Neural progenitor cell (in vitro differentiated cells): ENCODE data around the gene MORN1. TPM values are rescaled to one million over a fixed set of nuclear protein-coding genes. Genes with fewer than 3 reads are reported as not detected.

Source experiments
- DNase-seq: peaks from one replicate; pipeline ENCODE4 v3.0.0-alpha.2; 2016; ENCODE audit warnings: low spot score
- H2AFZ ChIP-seq: fragments of 200-600 bp; sonication (generic); replicated peaks from 2 replicates; pipeline ENCODE4 v1.6.1; 2016; ENCODE audit warnings: antibody characterized with exemption
- H3F3A ChIP-seq: fragments of 200-600 bp; sonication (generic); 2 replicates; pipeline ENCODE4 v1.6.1; 2016; ENCODE audit warnings: antibody characterized with exemption, low read depth
- H3K27ac ChIP-seq: fragments of 200-600 bp; sonication (generic); 2 replicates; pipeline ENCODE4 v1.5.1; 2016; ENCODE audit warnings: mild to moderate bottlenecking
- H3K27me3 ChIP-seq: fragments of 200-600 bp; sonication (generic); 2 replicates; pipeline ENCODE4 v1.6.1; 2016; ENCODE audit warnings: mild to moderate bottlenecking, moderate library complexity
- H3K36me3 ChIP-seq: fragments of 200-600 bp; sonication (generic); 2 replicates; pipeline ENCODE4 v1.5.1; 2016
- H3K4me1 ChIP-seq: fragments of 200-600 bp; sonication (generic); 2 replicates; pipeline ENCODE4 v1.6.1; 2016; ENCODE audit warnings: mixed run types
- H3K4me2 ChIP-seq: fragments of 200-600 bp; sonication (generic); 2 replicates; pipeline ENCODE4 v1.6.1; 2016
- H3K4me3 ChIP-seq: fragments of 200-600 bp; sonication (generic); 2 replicates; pipeline ENCODE4 v1.5.1; 2016
- H3K79me2 ChIP-seq: fragments of 200-600 bp; sonication (generic); 2 replicates; pipeline ENCODE4 v1.6.1; 2016; ENCODE audit warnings: low read depth
- H3K9ac ChIP-seq: fragments of 200-600 bp; sonication (generic); 2 replicates; pipeline ENCODE4 v1.6.1; 2016
- H3K9me3 ChIP-seq: fragments of 200-600 bp; sonication (generic); 2 replicates; pipeline ENCODE4 v1.5.1; 2016; ENCODE audit warnings: low read depth
- H4K20me1 ChIP-seq: fragments of 200-600 bp; sonication (generic); 2 replicates; pipeline ENCODE4 v1.6.1; 2016; ENCODE audit warnings: low read depth
- H3K27ac Mint-ChIP-seq: 3 replicates; pipeline ENCODE4 v1.8.0; 2021; ENCODE audit warnings: mixed read lengths
- H3K27me3 Mint-ChIP-seq: 2 replicates; pipeline ENCODE4 v1.8.0; 2022; ENCODE audit warnings: low read depth, mild to moderate bottlenecking, inconsistent platforms, moderate library complexity, mixed read lengths; ENCODE audit not compliant: insufficient read depth
- H3K36me3 Mint-ChIP-seq: 3 replicates; pipeline ENCODE4 v1.8.0; 2021; ENCODE audit warnings: mixed read lengths
- H3K4me1 Mint-ChIP-seq: 3 replicates; pipeline ENCODE4 v1.8.0; 2021; ENCODE audit warnings: mixed read lengths
- H3K4me3 Mint-ChIP-seq: 3 replicates; pipeline ENCODE4 v1.8.0; 2021; ENCODE audit warnings: mild to moderate bottlenecking, moderate library complexity, mixed read lengths
- H3K9me3 Mint-ChIP-seq: 3 replicates; pipeline ENCODE4 v1.8.0; 2020; ENCODE audit warnings: mixed read lengths
- CTCF ChIP-seq: fragments of 200-600 bp; sonication (generic); IDR thresholded peaks from 2 replicates; pipeline ENCODE4 v1.5.1; 2017; ENCODE audit warnings: antibody characterized with exemption, mild to moderate bottlenecking
- EZH2 ChIP-seq: fragments of 200-600 bp; sonication (generic); IDR thresholded peaks from 2 replicates; pipeline ENCODE4 v1.6.1; 2017; ENCODE audit warnings: antibody characterized with exemption, mild to moderate bottlenecking, moderate library complexity
- EZH2phosphoT487 ChIP-seq: fragments of 200-600 bp; sonication (generic); IDR thresholded peaks from 2 replicates; pipeline ENCODE4 v1.6.1; 2017; ENCODE audit warnings: antibody characterized with exemption
- total RNA-seq: library from RNA; depleted of rRNA; stranded (reverse); fragments of >200 nt; gene quantifications from 2 replicates; pipeline ENCODE4 v1.2.3, GENCODE V29; 2015; ENCODE audit warnings: low replicate concordance

The MORN1 gene
- total RNA-seq, 1 donor from 2014 or later, result 7.0 TPM

- Histone ChIP-seq H3K27me3 (no peaks in the 10 kb centered on the region), H3K4me2 (peak overlapping the region; percentile 79), H3K27ac (peak overlapping the region; percentile 78), H2AFZ (no peak overlapping the region), H4K20me1 (peaks cover 13% of the 10 kb centered on the region), H3K4me3 (no peak overlapping the region), H3K79me2 (no peaks in the 10 kb centered on the region), H3K4me1 (peaks cover 36% of the 10 kb centered on the region), H3K9ac (no peak overlapping the region), H3K9me3 (no peaks in the 10 kb centered on the region), H3K36me3 (no peaks in the 10 kb centered on the region), H3F3A (peaks cover 30% of the 10 kb centered on the region)
- peak overlapping the region; percentile 46 for H3K4me3 Mint-ChIP-seq
- no peak overlapping the region for H3K27ac Mint-ChIP-seq
- peaks cover 4% of the 10 kb centered on the region for H3K27me3 Mint-ChIP-seq
- TF ChIP-seq EZH2phosphoT487, result no peak
- no peak for TF ChIP-seq CTCF
- TF ChIP-seq EZH2, result no peak
- H3K36me3 Mint-ChIP-seq, result no peaks in the 10 kb centered on the region
- H3K9me3 Mint-ChIP-seq, result no peaks in the 10 kb centered on the region
- peaks cover 12% of the 10 kb centered on the region for H3K4me1 Mint-ChIP-seq
- no peak for DNase-seq
Observed at GRCh38 chr1:2315674-2316450, 75.5 kb downstream of the MORN1 start.

- Histone ChIP-seq H4K20me1 (peaks cover 21% of the 10 kb centered on the region), H3K4me2 (peak overlapping the region; percentile 79), H3K4me3 (peak overlapping the region; percentile 57), H3K4me1 (peaks cover 36% of the 10 kb centered on the region), H2AFZ (no peak overlapping the region), H3F3A (peaks cover 35% of the 10 kb centered on the region), H3K27me3 (no peaks in the 10 kb centered on the region), H3K36me3 (no peaks in the 10 kb centered on the region), H3K79me2 (no peaks in the 10 kb centered on the region), H3K9me3 (no peaks in the 10 kb centered on the region), H3K9ac (peak overlapping the region; percentile 9), H3K27ac (peak overlapping the region; percentile 78)
- Mint-ChIP-seq H3K36me3 (no peaks in the 10 kb centered on the region), H3K27ac (no peak overlapping the region), H3K4me1 (peaks cover 12% of the 10 kb centered on the region), H3K27me3 (peaks cover 6% of the 10 kb centered on the region), H3K9me3 (no peaks in the 10 kb centered on the region), H3K4me3 (peak overlapping the region; percentile 46)
- DNase-seq, result peak; percentile 79
- TF ChIP-seq EZH2, result no peak
- peak; percentile 87 for TF ChIP-seq CTCF
- TF ChIP-seq EZH2phosphoT487, result no peak
Observed at GRCh38 chr1:2314803-2315673, 76.3 kb downstream of the MORN1 start.

- Histone ChIP-seq H4K20me1 (peaks cover 23% of the 10 kb centered on the region), H3K4me3 (peak overlapping the region; percentile 57), H3K27me3 (no peaks in the 10 kb centered on the region), H3K36me3 (no peaks in the 10 kb centered on the region), H3F3A (peaks cover 37% of the 10 kb centered on the region), H3K79me2 (no peaks in the 10 kb centered on the region), H3K4me2 (peak overlapping the region; percentile 79), H3K4me1 (peaks cover 36% of the 10 kb centered on the region), H3K9me3 (no peaks in the 10 kb centered on the region), H3K9ac (peak overlapping the region; percentile 9), H3K27ac (peak overlapping the region; percentile 75), H2AFZ (no peak overlapping the region)
- Mint-ChIP-seq H3K4me1 (peaks cover 12% of the 10 kb centered on the region), H3K36me3 (no peaks in the 10 kb centered on the region), H3K4me3 (no peak overlapping the region), H3K27me3 (peaks cover 6% of the 10 kb centered on the region), H3K27ac (no peak overlapping the region), H3K9me3 (no peaks in the 10 kb centered on the region)
- TF ChIP-seq CTCF, result no peak
- no peak for TF ChIP-seq EZH2
- no peak for TF ChIP-seq EZH2phosphoT487
- DNase-seq, result peak; percentile 93
Observed at GRCh38 chr1:2314273-2314802, 77.0 kb downstream of the MORN1 start.
